DMS 273 (cell line): Measurements from ENCODE around the gene PCDHGB6.
"Not testable (repeated sequence)": the region's sequence is repeated elsewhere in the genome, so short reads cannot be mapped to it uniquely, and the experiment has no call there.

Experiments
- DNase-seq: peaks from one replicate; lab custom pipeline; 2025; ENCODE audit not compliant: unreplicated experiment; lab: John Stamatoyannopoulos, UW

PCDHGB6 gene

GRCh38 chr5:141388661-141389060 lies 19.2 kb upstream of the PCDHGB6 start:
- no peak for DNase-seq

- no peak for DNase-seq
Measured at GRCh38 chr5:141389153-141390042, 18.4 kb upstream of the PCDHGB6 start.

GRCh38 chr5:141392429-141393198 lies 15.2 kb upstream of the PCDHGB6 start, which contains the start of gene PCDHGA8:
TSS of gene PCDHGA8 (plus strand) at chr5:141392633. CDS start at chr5:141392814, 181 bp downstream.
- peak; percentile 46 for DNase-seq

GRCh38 chr5:141393267-141393666 lies 14.6 kb upstream of the PCDHGB6 start:
- no peak for DNase-seq

GRCh38 chr5:141394401-141395187 lies 13.2 kb upstream of the PCDHGB6 start:
- not testable (repeated sequence) for DNase-seq

- not testable (repeated sequence) for DNase-seq
Measured at GRCh38 chr5:141397756-141398551, 9.9 kb upstream of the PCDHGB6 start, which contains the start of gene PCDHGB5. TSS of gene PCDHGB5 (plus strand) at chr5:141397947. CDS start at chr5:141398128, 181 bp downstream.

- DNase-seq = no peak
Measured at GRCh38 chr5:141398608-141399007, 9.2 kb upstream of the PCDHGB6 start.

- no peak for DNase-seq
Measured at GRCh38 chr5:141399555-141400258, 8.1 kb upstream of the PCDHGB6 start.

GRCh38 chr5:141402553-141403243 lies 5.1 kb upstream of the PCDHGB6 start, which contains the start of gene PCDHGA9:
TSS of gene PCDHGA9 (plus strand) at chr5:141402778. CDS start at chr5:141402953, 175 bp downstream.
- peak; percentile 51 for DNase-seq

- no peak for DNase-seq
Measured at GRCh38 chr5:141403387-141403786, 4.4 kb upstream of the PCDHGB6 start.

- DNase-seq = no peak
Measured at GRCh38 chr5:141409598-141410306, 1.9 kb downstream of the PCDHGB6 start.

GRCh38 chr5:141411575-141411974 lies 3.8 kb downstream of the PCDHGB6 start:
- DNase-seq = no peak

GRCh38 chr5:141412854-141413539 lies 5.2 kb downstream of the PCDHGB6 start, which contains the start of gene PCDHGA10:
TSS of gene PCDHGA10 (plus strand) at chr5:141412987. CDS start at chr5:141413176, 189 bp downstream.
- peak; percentile 84 for DNase-seq

- DNase-seq = peak; percentile 22
Measured at GRCh38 chr5:141413540-141414069, 5.8 kb downstream of the PCDHGB6 start.

- DNase-seq = not testable (repeated sequence)
Measured at GRCh38 chr5:141414548-141415274, 6.9 kb downstream of the PCDHGB6 start.

GRCh38 chr5:141415275-141415618 lies 7.4 kb downstream of the PCDHGB6 start:
- not testable (repeated sequence) for DNase-seq
